Fibroblast of lung (primary cell): Measurements from ENCODE around the gene PPIL4.

Source experiments
- CTCF ChIP-seq, 2 donors: IDR thresholded peaks in 1 of 2; conservative IDR thresholded peaks in 1 of 2; 1 replicate in 1 of 2; 2 replicates in 1 of 2; pipeline ENCODE4 v1.5.1; 2011 to 2012; ENCODE audit warnings: low read length in 2 of 2, control low read depth in 1 of 2, inconsistent platforms in 1 of 2, low read depth in 1 of 2, mild to moderate bottlenecking in 1 of 2
- EZH2 ChIP-seq: IDR thresholded peaks from 2 replicates; pipeline ENCODE4 v1.5.1; 2012; ENCODE audit warnings: low read length, control low read depth, mild to moderate bottlenecking; ENCODE audit errors: missing control alignments

DNA sequence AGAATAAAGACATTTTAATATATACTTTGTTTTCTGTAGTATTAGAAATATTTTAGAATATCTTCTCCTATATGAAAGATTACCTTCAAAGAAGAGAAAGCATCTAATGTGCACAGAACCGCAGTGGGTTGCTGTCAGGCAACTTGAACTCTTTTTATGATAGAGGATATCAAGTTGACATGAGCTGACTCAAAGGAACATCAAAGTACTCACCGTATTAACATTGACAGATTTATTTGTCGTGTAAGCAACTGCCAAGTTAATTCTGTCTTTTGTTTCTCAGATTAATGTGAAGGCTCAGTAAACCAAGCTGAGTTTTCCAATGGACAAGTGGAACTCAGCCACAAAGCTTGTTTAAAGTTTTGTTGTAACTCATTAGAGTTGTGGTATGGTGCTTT, 18.1 kb upstream of the PPIL4 start:
- TF ChIP-seq CTCF (conservative IDR thresholded peaks at IDR 0.05 in 1 of 2, IDR thresholded peaks at IDR 0.05 in 1 of 2; ENCODE audit: low read depth in 1 of 2, low read length in 2 of 2) (no peak), EZH2 (no peak)
